Right atrium auricular region (tissue), 2 donors: ENCODE data around the gene TTC16. TPM values are rescaled to one million over a fixed set of nuclear protein-coding genes. Genes with fewer than 3 reads are reported as not detected.

ENCODE experiments used
- DNase-seq: peaks from one replicate; pipeline ENCODE4 v3.0.0-alpha.2; 2019; ENCODE audit warnings: low spot score
- H3K27ac ChIP-seq, 2 donors: fragments of 200-600 bp; sonication (generic); 1 replicate in 1 of 2; 2 replicates in 1 of 2; pipeline ENCODE4 v1.5.1; 2016 to 2019
- H3K27me3 ChIP-seq, 2 donors: fragments of 200-600 bp; sonication (generic); one replicate each; pipeline versions ENCODE4 v1.5.1 to v1.6.0; 2017 to 2019
- H3K36me3 ChIP-seq: fragments of 200-600 bp; sonication (generic); one replicate; pipeline ENCODE4 v1.5.1; 2016
- H3K4me1 ChIP-seq, 2 donors: fragments of 200-600 bp; sonication (generic); one replicate each; pipeline versions ENCODE4 v1.5.1 to v1.6.0; 2017 to 2019
- H3K4me3 ChIP-seq, 2 donors: fragments of 200-600 bp; sonication (generic); 1 replicate in 1 of 2; 2 replicates in 1 of 2; pipeline ENCODE4 v1.5.1; 2017 to 2019; ENCODE audit warnings: mild to moderate bottlenecking in 1 of 2, moderate library complexity in 1 of 2
- H3K9me3 ChIP-seq, 2 donors: fragments of 200-600 bp; sonication (generic); one replicate each; pipeline ENCODE4 v1.5.1; 2019
- total RNA-seq, 2 donors: library from RNA; depleted of rRNA; stranded (reverse); fragments of >200 nt; gene quantifications; one replicate each; pipeline ENCODE4 v1.1.0, GENCODE V29; 2016
- TF ChIP-seq, protein P1 (sequence below), 2 donors: fragments of 200-600 bp; sonication (generic); IDR thresholded peaks; one replicate each; pipeline ENCODE4 v1.5.1; 2019; ENCODE audit warnings: antibody characterized with exemption in 2 of 2

Gene TTC16
- total RNA-seq, 2 donors from 2014 or later = 0.11 to 0.16 TPM

DNA sequence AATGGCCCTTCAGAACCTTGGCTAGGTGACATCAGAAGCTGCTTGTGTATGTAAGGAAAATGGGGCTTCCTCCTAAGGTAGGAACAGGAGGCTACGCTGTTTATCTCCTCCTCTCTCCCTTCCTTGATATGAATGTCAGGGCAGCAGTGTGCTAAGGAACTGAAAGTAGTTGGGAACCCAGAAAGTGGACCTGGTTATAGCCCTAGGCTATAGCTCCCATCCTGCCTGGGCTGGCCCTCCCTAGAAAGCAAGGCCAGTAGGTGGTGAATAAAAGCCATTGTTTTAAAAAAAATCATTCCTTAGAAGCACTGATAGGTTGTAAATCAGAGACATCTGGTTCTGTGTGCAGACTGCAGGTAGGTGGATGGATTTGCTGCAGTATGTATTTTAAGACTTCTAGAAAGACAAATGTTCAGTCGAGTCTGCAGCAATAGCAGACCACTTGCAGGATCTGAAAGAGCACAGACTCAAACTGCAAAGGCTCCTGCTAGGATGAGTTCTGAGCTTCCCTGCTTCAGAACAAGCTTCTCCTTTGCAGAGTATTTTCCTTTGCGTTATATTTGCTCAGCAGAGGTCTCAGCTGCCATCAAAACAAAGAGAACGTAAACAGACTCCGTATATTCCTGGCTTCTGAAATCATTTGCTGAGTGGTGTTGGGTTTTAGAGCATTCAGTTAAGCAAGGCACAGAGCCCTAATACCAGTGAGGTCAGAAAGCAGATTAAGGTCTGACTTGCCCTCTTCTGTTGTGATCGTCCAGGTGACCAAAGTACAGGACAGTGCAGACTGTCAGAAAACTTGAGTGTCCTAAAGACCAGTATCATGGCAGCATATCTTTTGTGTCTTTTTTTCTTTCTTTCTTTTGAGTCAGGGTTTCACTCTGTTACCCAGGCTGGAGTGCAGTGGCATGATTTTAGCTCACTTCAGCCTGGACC lies 29.2 kb upstream of the TTC16 start:
- TF ChIP-seq, protein P1, sequence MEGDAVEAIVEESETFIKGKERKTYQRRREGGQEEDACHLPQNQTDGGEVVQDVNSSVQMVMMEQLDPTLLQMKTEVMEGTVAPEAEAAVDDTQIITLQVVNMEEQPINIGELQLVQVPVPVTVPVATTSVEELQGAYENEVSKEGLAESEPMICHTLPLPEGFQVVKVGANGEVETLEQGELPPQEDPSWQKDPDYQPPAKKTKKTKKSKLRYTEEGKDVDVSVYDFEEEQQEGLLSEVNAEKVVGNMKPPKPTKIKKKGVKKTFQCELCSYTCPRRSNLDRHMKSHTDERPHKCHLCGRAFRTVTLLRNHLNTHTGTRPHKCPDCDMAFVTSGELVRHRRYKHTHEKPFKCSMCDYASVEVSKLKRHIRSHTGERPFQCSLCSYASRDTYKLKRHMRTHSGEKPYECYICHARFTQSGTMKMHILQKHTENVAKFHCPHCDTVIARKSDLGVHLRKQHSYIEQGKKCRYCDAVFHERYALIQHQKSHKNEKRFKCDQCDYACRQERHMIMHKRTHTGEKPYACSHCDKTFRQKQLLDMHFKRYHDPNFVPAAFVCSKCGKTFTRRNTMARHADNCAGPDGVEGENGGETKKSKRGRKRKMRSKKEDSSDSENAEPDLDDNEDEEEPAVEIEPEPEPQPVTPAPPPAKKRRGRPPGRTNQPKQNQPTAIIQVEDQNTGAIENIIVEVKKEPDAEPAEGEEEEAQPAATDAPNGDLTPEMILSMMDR (IDR thresholded peaks at IDR 0.05) = no peak
- peaks cover 50% of the 10 kb centered on the region for H3K36me3 ChIP-seq
- no peak overlapping the region for H3K27ac ChIP-seq
- H3K27me3 ChIP-seq = no peaks in the 10 kb centered on the region
- H3K4me3 ChIP-seq = no peak overlapping the region
- H3K4me1 ChIP-seq = no peaks in the 10 kb centered on the region
- no peaks in the 10 kb centered on the region for H3K9me3 ChIP-seq
- DNase-seq = no peak

DNA sequence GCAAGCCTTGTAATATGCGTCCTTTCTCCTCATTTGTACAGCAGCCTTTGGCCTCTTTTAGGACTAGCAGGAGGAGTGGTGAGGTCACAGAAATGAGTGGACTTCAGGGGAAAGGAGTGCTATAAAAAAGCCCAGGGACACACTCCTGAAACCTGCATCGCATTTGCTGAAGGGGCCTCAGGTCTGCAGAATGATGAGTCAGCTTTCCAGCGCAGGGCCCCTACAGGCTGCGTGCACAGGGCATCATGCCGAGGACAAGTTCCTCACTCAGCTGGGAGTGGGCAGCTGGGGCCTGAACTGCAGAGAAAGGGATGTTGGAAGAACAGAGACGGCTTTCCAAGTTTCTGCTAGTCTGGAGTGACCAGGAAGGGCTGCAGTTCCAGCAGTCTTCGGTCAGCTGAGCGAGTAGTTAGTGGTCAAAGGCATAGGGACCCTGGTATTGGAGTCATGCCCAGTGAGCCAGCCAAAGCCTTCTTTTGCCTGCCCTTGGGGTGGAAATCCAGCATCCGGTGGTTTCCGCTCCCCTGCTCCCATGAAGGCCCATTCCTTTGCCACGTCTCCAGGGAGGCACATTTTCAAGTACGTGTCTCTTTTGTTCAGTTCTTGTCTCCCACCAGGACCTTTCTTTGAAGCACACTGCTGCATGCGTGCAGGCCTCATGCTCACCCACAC lies 26.4 kb upstream of the TTC16 start:
- Histone ChIP-seq H3K4me1 (no peaks in the 10 kb centered on the region), H3K9me3 (no peaks in the 10 kb centered on the region), H3K27me3 (no peaks in the 10 kb centered on the region), H3K36me3 (peaks cover 26% of the 10 kb centered on the region), H3K27ac (no peak overlapping the region), H3K4me3 (no peak overlapping the region)
- TF ChIP-seq, protein P1 (IDR thresholded peaks at IDR 0.05) = no peak
- no peak for DNase-seq

DNA sequence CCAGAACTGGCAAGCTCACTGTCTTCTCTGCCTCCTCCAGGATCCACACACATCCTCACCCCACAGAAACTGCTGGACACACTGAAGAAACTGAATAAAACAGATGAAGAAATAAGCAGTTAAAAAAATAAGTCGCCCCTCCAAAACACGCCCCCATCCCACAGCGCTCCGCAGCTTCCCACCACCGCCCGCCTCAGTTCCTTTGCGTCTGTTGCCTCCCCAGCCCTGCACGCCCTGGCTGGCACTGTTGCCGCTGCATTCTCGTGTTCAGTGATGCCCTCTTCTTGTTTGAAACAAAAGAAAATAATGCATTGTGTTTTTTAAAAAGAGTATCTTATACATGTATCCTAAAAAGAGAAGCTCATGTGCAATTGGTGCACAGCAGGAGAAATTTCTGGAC lies 25.1 kb upstream of the TTC16 start:
- no peak overlapping the region for H3K4me3 ChIP-seq
- H3K36me3 ChIP-seq = peaks cover 25% of the 10 kb centered on the region
- H3K4me1 ChIP-seq = no peaks in the 10 kb centered on the region
- TF ChIP-seq, protein P1 (IDR thresholded peaks at IDR 0.05) = no peak
- H3K9me3 ChIP-seq = no peaks in the 10 kb centered on the region
- no peaks in the 10 kb centered on the region for H3K27me3 ChIP-seq
- no peak for DNase-seq
- H3K27ac ChIP-seq = no peak overlapping the region

DNA sequence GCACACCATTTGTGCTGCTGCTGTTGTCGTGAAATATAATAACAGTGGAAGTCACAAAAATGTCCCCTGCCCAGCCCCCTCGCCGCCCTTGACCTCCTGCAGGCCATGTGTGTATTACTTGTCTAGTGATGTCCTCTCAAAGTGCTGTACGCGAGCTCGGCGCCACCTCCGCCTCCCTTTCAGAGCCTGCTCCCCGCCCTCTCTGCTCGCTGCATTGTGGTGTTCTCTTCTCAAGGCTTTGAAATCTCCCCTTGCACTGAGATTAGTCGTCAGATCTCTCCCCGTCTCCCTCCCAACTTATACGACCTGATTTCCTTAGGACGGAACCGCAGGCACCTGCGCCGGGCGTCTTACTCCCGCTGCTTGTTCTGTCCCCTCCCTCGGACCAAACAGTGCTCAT lies 23.8 kb upstream of the TTC16 start:
- Histone ChIP-seq H3K4me1 (no peaks in the 10 kb centered on the region), H3K27me3 (no peaks in the 10 kb centered on the region), H3K4me3 (no peak overlapping the region), H3K9me3 (no peaks in the 10 kb centered on the region), H3K27ac (no peak overlapping the region), H3K36me3 (peaks cover 25% of the 10 kb centered on the region)
- no peak for DNase-seq
- TF ChIP-seq, protein P1 (IDR thresholded peaks at IDR 0.05) = no peak

DNA sequence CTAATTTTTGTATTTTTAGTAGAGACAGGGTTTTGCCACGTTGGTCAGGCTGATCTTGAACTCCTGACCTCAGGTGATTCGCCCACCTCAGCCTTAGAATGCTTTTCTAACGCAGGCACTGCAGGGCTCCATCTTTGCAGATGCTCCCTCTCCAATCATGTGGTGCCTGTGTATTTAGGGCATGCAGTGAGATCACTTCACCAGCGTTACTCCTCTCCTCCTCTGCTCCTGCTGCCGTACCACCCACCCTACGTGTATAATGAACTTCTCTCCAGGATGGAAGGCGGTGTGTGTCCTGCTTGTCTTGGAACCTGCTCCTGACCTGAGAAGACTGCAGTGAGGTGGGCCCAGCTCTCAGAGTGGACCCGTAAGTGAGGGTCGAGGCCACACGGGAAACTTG lies 22.7 kb upstream of the TTC16 start:
- no peak overlapping the region for H3K4me3 ChIP-seq
- TF ChIP-seq, protein P1 (IDR thresholded peaks at IDR 0.05) = no peak
- H3K4me1 ChIP-seq = no peaks in the 10 kb centered on the region
- no peak for DNase-seq
- H3K27me3 ChIP-seq = no peaks in the 10 kb centered on the region
- no peak overlapping the region for H3K27ac ChIP-seq
- no peaks in the 10 kb centered on the region for H3K9me3 ChIP-seq
- H3K36me3 ChIP-seq = peaks cover 23% of the 10 kb centered on the region
